GM19035 (cell line): Measurements from ENCODE around the gene MUC13.

Source experiments
- ATAC-seq: cut with Tn5 transposase; IDR thresholded peaks from one replicate; pipeline ENCODE4 v1.9.1; 2021; ENCODE audit not compliant: unreplicated experiment

Gene MUC13

DNA sequence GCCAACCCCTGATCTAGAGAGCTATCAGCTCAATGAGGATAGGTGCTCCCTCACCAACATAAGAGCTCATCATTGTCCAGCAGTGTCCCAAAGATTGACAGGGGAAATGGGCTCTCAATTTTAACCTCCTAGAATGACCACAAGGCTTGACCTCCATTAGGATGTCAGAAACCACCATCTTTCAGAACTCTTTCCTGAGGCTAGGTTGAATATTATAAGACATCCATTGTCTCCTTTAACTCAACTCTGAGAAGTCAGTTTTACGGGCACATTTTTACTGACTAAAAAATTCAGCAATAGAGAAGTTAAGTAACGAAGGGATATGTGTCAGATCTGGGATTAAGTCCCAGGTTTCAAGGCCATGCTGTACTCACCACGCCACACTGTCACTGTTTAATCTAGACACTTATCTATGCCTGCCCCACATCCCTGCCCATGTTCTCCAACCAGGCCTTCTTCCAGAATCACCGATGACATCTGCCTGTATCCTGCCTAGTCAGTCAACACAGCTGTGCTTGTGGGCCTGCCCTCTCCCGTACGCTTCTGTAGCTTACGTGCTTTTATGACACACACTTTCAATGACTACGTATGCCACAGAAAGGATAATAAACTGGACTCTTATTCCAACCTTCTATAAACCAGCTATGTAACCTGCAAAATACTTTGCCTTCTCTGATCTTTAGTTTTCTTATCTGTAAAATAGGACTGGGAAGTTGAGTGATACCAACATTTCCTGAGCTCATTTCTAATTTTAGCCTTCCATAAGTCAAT, 17.1 kb upstream of the MUC13 start:
- ATAC-seq, result no peak

DNA sequence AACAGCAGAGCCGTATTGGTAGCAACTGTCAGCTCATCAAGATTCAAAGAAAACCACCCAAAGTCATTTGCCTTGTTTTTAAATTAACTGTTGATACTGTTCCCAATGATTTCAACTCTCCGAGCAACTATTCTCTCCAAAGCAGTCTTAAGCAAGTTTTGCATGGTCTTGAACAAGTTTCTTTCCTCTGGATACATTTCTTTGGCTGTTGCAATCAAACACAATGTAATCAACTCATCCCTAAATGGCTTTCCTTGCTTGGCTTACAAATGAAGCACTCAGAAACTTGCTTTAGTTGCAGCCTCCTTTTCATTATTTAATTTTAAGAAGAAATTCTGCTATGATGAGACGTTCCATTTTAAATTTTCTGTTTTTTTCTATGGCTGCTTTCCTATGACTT, 15.5 kb upstream of the MUC13 start:
- no peak for ATAC-seq

DNA sequence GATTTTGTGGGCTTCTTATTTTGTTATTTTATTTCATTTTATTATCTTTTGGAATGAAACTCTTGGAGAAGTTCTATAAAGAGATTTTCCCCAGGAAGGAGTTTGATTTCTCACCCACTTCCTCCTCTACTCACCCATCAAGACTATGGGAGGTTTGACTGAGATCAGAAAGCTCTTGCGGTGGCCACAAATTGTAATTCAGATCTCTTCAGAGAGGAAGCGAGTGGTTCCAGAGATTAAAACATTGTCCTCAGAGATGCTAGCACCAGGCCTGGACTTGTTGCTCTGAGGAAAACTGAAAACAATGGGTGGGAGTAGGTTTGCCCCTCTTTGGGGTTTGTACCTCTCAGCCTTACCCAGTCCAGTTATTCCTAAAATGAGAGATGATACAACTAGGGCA, 8.1 kb upstream of the MUC13 start:
- ATAC-seq, result no peak

DNA sequence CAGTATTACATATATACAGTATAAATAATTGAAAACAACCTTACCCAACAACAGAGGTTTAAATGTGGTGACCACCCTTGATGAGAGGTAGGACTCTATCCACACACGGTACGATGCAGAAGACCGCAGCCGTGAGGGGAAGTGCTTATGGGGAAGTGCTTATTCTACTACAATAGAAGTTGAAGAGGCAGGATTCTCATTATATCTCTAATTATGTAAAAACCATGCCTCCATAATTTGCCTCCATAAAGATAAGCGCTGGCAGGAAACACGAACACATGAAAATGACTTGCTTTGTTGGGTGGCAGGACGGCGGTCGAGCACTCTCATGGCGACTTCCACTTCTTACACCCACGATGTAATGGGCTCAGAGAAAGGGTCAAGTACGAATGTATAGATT, 7.2 kb upstream of the MUC13 start:
- no peak for ATAC-seq

DNA sequence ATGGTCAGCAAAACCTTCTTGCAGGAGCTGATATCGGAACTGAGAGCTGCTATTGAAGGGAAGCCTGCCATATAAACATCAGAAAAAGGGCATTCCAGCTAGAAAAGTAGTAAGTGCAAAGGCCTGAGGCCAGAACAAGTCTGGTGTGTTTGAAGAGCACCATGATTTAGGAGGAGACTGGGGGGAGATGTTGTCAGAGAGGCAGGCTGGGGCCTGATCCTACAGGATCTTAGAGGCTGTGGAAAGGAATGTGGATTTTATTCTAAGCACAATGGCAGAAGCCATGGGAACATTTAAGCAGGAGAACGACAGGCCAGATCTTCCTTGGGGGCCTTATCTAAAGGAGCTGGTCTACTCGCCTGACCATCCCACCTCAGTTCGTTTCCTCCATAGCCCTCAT, 5.1 kb upstream of the MUC13 start:
- ATAC-seq, result no peak

DNA sequence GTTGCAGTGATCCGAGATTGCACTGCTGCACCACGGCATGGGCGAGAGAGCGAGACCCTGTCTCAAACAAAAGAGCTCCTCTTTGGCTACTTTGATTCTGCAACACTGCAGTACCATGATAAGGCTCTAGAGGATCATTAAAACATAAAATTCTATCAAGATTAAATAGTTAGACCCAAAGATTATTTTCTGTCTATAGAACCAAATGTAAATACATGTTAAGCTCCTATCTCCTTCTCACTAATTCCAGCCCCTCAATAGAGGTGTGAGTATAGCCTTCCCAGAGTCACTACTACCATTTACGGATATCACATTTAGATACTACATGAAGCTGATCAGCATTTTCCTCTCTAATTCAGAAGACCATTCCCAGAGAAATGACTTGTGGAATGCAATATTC, 4.3 kb upstream of the MUC13 start:
- no peak for ATAC-seq

DNA sequence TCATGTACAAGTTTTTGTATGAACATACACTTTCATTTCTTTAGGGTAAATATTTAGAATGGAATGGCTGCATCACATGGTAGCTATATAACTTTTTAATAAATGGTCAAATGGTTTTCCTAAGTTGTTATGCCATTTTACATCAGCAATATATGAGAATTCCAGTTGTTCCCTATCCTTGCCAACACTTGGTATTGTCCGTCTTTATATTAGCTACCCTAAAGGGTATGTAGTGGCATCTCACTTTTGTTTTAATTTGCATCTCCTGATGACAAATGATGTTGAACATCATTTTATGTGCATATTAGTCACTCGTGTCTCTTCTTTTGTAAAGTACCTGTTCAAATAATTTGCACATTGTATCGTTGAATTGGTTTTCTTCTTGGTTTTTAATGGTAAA, 2.5 kb upstream of the MUC13 start:
- ATAC-seq, result no peak

DNA sequence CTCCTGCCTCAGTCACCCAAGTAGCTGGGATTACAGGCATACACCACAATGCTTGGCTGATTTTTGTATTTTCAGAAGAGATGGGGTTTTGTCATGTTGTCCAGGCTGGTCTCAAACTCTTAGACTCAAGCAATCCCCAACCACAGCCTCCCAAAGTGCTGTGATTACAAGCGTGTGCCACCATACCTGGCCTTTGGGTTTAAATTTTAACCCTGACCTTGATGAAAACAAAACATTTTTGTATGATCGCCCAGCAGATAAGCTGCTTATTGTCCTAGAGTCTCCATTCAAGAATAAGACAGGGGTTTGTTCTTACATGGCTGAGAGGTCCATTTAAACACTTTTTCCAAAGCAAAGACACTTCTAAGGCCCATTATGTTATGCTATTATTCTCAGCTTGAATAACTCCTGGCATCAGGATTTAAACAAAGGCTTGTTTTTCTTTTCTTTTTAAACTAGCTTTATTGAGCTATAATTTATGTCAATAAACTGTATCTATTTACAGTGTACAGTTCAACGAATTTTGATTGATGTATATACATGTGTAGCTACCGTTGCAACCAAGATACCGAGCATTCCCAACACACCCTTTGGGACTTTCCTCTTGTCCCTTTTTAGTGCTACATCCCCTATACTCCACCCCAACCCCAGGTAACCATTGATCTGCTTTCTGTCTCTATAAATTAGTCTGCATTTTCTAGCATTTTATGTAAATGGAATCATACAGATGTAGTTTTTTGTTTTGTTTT, 1.4 kb upstream of the MUC13 start:
- no peak for ATAC-seq

DNA sequence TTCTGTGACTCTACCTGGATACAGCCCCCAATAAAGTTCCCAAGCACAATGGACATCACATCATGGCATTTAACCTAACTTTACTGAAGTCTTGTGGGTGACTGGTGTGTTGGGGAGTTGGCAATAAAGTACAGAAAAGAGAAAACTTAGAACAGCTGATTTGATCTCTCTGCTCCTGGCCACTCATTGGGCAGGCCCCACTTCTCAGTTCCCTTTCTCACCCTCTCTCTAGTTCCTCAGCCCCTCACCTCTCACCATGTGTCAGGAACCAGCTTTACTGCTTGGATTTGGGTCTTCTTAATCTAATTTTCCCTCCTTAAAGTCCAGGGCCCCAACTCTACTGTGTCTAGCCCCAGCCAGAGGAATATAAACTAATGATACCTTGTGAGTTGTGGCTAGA, 713 bp upstream of the MUC13 start:
- ATAC-seq, result no peak

DNA sequence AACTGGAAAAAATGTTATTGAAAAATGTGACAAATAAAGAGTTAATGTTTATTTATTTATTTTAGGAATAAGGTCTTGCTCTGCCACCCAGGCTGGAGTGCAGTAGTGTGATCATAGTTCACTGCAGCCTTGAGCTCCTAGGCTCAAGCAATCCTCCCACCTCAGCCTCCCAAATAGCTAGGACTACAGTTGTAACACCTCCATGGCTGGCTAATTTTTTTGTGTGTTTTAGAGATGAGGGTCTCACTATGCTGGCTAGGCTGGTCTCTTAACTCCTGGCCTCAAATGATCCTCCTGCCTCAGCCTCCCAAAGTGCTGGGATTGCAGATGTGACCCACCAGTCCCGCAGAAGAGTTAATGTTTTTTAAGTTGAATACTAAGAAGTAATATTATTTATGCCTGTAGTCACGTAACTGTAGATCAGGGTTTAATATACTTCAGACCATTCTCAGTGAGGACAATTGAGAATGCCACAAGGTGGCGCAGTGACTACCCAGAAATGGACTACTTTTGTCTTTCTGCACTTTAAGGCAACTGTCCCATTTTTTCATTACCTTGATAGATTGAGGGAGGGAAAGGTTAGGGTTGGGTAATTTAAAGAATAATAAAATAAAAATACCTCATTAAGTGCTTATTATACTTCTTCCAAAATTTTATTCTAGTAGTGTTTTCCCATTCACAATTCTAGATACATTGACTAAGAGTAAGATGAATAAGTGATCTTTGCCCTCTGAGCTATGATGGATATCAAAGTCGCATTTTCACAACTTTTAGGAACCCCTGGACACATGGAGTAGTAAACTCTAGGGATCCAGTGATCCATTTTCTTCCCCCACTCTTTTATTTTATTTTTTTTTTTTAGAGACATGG, 6.0 kb downstream of the MUC13 start:
- ATAC-seq, result no peak

DNA sequence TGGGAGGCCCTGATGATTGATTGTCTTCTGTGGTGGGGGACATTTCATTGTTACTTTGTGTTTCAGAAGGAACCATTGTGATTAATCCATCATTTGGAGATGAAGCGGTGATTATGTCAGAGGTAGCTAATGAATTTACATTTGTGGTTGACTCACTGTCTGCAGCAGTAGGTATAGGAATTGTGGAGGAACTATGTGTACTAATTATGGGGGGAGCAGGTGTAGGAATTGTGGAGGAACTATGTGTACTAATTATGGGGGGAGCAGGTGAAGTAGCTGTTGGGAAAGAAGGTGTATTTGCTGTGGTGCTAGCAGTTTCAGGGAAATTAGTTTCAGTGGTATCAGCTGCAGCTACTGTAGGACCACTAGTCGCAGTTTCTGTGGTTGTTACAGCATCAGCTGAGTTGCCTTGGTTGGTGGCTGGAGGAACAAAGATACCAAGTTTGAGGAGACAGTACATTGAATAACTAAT, 6.9 kb downstream of the MUC13 start:
- ATAC-seq, result peak; percentile 59

DNA sequence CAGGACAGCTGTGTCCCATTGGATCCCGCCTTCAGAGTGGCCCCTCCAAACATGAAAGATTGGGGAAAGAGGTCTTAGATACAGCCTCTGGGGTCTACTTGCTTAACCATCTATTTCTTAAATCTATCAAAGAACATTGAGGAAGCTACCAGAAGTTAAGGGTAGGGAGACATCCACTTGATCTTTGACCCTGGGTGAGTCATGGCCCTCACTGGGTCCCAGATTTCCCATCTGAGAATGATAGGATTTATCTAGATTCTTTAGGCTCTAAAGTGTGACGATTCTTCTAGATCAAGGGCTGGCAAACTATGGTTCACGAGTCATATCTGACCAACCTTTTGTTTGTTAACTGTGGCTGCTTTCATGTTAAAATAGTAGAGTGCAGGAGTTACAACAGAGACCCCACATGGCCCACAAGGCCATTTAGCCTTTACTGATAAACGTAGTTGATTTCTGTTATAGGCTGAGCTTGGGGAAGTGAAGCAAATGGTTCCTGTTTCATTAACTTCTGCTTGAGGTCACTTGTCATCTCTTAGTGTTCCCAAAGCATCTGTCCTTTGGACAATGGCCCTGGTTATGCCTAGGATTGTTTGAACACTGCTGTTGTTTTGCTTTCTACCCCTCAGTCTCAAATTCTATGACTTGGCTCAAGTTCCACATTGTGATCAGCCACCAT, 8.0 kb downstream of the MUC13 start:
- no peak for ATAC-seq

DNA sequence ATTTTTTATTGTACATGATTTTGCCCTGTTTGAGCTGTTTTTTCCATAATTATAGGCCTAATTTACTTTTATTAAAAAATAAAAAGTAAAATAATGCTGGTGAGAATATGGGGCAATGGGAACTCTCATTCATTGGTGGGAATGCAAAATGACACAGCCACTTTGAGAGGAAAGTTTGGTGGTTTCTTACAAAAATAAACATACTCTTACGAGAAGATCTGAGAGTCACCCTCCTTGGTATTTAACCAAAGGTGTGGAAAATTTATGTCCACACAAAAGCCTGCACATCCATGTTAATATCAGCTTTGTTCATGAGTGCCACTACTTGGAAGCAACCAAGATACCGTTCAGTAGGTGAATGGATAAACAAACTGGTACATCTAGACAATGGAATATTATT, 9.8 kb downstream of the MUC13 start:
- no peak for ATAC-seq

DNA sequence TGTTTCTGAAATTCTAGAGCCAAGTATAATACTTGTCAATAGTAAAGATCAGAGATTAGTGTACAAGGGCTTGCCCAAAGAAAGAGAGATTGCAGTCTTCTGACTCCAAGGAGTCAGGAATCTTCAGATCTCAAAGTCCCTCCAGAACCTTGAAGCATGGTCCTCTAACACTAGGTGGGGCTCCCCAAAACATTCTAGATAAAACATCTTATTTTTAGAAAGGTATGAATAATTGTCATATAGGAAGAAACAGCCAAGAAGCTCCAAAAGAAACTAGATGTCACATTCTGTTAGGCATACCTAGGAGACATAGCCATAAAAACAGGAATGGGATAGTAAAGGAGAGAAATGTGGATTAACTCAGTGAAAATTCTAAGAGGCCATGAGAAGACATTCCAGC, 10.7 kb downstream of the MUC13 start:
- no peak for ATAC-seq

DNA sequence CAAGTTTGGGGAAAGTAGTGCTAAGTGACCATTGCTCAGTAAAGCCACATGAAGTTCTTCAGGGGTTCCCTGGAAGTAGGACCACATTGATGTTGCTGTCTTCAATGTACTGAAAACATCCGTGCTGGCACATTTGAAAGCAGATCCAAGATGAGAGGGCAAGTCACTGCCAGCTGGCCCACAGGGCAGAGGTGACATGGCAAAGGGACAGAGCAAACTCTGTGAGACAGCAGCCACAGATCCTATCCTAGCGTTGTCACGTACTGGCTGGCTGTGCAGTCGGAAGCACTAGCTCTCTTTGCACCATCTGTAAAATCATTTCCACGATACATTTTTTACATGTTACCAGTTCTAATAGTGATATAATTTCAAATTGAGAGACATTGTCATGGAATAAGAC, 13.8 kb downstream of the MUC13 start:
- ATAC-seq, result no peak

DNA sequence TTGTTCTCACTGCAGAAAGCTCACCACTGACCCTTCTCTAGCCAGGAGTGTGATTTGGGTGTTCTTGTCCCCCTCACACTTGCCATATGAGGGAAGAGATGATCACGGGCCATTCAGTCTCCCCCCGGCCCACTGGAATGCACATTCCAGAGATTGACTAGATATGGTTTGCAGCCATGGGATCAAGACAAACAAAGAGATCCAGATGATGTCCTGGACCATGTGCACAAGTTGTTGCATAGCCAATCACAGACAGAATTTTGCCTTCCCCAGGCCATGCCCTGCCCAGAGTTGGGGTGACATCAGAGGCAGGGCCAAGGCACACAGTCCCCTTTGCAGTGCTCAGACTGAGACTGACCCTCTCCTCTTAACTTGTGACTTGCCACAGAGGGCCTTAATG, 14.8 kb downstream of the MUC13 start:
- ATAC-seq, result no peak

DNA sequence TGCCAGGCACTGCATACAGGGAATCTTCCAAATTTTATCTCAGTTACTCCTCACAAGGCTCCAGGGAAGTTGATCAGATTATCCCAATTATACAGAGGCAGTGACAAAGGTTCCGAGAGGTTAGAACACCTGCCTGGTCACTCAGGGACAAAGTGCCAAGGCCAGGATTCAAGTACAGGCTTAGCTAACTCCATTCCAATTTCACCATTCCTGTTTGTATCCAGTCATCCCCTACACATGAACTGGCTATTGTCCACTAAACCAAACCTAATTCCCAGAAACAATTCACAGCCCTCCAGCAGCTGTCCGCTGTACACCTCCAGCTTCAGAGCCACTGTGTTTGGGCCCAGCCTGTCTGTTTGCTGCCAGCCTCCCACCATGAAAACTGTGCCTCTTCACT, 16.0 kb downstream of the MUC13 start:
- no peak for ATAC-seq

DNA sequence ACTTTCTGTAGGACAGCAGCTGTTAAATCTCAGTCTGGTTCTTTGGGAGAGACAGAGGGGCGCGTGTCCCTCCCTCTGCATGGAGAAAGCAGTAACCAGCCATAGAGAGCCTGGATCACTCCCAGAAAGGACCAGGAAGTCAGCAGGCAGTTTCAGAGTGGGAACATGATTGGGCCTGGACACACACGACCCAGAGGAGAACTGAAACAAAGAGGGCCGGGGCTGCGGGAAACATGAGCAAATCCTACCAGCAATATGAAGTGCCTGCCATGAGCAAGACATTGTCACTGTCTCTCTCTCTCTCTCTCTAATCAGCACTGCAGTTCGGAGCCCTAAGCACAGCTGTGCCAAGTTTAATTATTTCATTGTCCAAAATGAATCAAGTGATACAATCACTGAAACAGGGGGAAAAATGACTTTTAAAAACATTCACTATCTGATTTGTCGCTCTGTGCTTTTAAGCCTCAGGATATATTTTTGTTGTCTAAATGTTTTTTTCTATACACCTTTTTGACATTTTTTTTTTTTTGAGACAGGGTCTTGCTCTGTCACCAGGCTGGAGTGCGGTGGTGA, 17.6 kb downstream of the MUC13 start:
- ATAC-seq, result no peak

DNA sequence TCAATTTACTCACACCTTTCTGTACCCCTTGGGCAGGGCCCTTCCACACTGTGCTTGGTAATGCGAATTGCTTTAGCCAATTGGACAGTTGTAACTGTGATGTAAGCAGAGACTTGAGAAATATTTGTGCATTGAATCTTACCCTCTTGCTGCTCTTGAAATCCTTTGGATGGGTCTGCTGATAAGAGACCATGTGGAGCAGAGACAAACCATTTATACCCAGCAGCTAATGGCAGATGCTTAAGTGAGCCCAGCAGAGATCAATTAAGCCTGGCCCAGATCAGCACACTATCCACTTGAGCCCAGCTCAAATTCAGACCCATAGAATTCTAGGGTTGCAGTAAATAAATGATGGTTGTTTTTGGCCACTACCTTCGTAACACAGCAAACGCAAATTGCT, 19.3 kb downstream of the MUC13 start:
- no peak for ATAC-seq

DNA sequence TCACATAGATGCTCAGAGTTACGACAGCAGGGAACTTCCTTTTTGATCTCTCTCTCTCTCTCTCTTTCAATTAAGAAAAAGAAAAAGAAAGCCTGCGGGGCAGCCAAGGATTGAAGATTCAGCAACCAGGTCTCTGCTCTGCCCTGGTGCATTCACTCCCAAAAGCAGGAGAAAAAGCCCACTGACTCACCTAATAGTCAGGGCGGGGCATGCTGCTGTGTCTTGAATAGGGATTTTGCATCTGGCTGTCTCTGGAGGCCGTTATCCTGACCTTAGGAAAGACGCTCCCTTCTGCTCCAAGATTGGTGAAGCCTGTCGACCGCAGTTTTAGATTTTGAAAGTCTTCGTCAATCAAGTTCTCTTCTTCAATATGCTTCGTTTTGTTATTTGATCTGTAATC, 26.6 kb downstream of the MUC13 start:
- no peak for ATAC-seq
